ENCODE measurements around the gene MED12L.
"Not testable (repeated sequence)": the region's sequence is repeated elsewhere in the genome, so short reads cannot be mapped to it uniquely, and the experiment has no call there.

MED12L gene

DNA sequence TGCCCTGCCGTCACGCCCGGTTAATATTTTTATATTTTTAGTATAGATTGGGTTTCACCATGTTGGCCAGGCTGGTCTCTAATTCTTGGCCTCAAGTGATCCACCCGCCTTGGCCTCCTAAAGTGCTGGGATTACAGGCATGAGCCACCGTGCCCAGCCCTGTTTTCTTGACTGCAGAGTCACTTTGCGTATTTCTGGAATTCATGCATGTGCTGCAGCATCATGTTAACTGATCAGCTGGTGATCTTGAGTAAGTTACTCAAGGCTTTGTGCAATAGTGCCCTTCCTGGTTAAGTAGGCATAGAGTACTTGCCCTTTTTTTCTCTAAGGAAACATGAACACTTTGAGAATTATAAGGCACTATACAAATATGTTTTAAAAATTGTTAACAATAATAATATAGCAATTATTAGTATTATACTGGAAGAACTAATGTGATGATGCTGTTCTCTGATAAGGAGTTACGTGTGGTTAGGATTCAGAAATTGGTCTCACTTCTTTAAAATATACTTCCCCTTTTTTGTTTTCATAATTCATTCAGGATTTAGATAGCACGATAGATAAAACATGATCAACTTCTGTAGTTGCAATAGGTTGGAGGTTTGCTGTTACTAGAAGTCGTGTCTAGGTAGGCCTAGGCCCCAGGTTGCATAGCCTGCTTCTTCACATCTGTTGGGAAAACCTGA, 83.9 kb downstream of the MED12L start:
- no peak overlapping the region for H2AFZ ChIP-seq (ENCODE audit: low read length)
- H3F3A ChIP-seq (ENCODE audit: insufficient read depth, low read length), result peaks cover 6% of the 10 kb centered on the region; the same call in 1 of the 2 replicates
- no peaks in the 10 kb centered on the region for H3K79me2 ChIP-seq (ENCODE audit: low read length)
- no peaks in the 10 kb centered on the region for H3K9me2 ChIP-seq (replicated peaks; ENCODE audit: insufficient read depth, low read length)
- no peak overlapping the region for H3K27ac ChIP-seq (ENCODE audit: low read length)
- H3K4me3 ChIP-seq (ENCODE audit: low read length), result no peak overlapping the region
- H3K4me2 ChIP-seq (ENCODE audit: low read depth, low read length), result no peak overlapping the region
- H4K20me1 ChIP-seq (ENCODE audit: insufficient read depth, low read length), result no peaks in the 10 kb centered on the region
- H3K9ac ChIP-seq (ENCODE audit: low read length), result no peak overlapping the region
- H3K36me3 ChIP-seq (replicated peaks; ENCODE audit: insufficient read depth, low read length), result no peaks in the 10 kb centered on the region
- no peaks in the 10 kb centered on the region for H3K9me3 ChIP-seq (replicated peaks; ENCODE audit: insufficient read depth, low read length)
- no peak for DNase-seq
- no peak for TF ChIP-seq EZH2 (optimal IDR thresholded peaks at IDR 0.05; ENCODE audit: low read depth, low read length)
- TF ChIP-seq EZH2phosphoT487 (IDR thresholded peaks at IDR 0.05; ENCODE audit: low read length), result no peak
- H3K4me1 ChIP-seq (ENCODE audit: low read length), result peaks cover 23% of the 10 kb centered on the region
- H3K27me3 ChIP-seq (replicated peaks; ENCODE audit: insufficient read depth, low read length), result no peaks in the 10 kb centered on the region

- H4K20me1 ChIP-seq (ENCODE audit: insufficient read depth, low read length); H3F3A ChIP-seq (ENCODE audit: insufficient read depth, low read length); H3K9me2 ChIP-seq (replicated peaks; ENCODE audit: insufficient read depth, low read length); H3K36me3 ChIP-seq (replicated peaks; ENCODE audit: insufficient read depth, low read length); H2AFZ ChIP-seq (ENCODE audit: low read length); H3K9me3 ChIP-seq (replicated peaks; ENCODE audit: insufficient read depth, low read length); H3K79me2 ChIP-seq (ENCODE audit: low read length); H3K4me2 ChIP-seq (ENCODE audit: low read depth, low read length); H3K9ac ChIP-seq (ENCODE audit: low read length); H3K27me3 ChIP-seq (replicated peaks; ENCODE audit: insufficient read depth, low read length); H3K27ac ChIP-seq (ENCODE audit: low read length); H3K4me3 ChIP-seq (ENCODE audit: low read length): not testable (repeated sequence)
- peak; percentile 14 for DNase-seq
- H3K4me1 ChIP-seq (ENCODE audit: low read length), result peaks cover 23% of the 10 kb centered on the region
These were observed 84.7 kb downstream of the MED12L start for GRCh38 chr3:151169948-151170679.

GRCh38 chr3:151171145-151171757, 85.8 kb downstream of the MED12L start:
- Histone ChIP-seq H3K9ac (ENCODE audit: low read length) (no peak overlapping the region), H3K4me3 (ENCODE audit: low read length) (no peak overlapping the region), H3K36me3 (replicated peaks; ENCODE audit: insufficient read depth, low read length) (no peaks in the 10 kb centered on the region), H3K27ac (ENCODE audit: low read length) (no peak overlapping the region), H3K9me2 (replicated peaks; ENCODE audit: insufficient read depth, low read length) (no peaks in the 10 kb centered on the region), H3K27me3 (replicated peaks; ENCODE audit: insufficient read depth, low read length) (no peaks in the 10 kb centered on the region), H3K4me1 (ENCODE audit: low read length) (peaks cover 23% of the 10 kb centered on the region), H3K4me2 (ENCODE audit: low read depth, low read length) (0 out of 2 replicates have a peak overlapping the region, but pooled peaks have one; percentile 6), H3F3A (ENCODE audit: insufficient read depth, low read length) (peaks cover 6% of the 10 kb centered on the region; the same call in 1 of the 2 replicates), H2AFZ (ENCODE audit: low read length) (no peak overlapping the region), H4K20me1 (ENCODE audit: insufficient read depth, low read length) (no peaks in the 10 kb centered on the region), H3K79me2 (ENCODE audit: low read length) (no peaks in the 10 kb centered on the region), H3K9me3 (replicated peaks; ENCODE audit: insufficient read depth, low read length) (no peaks in the 10 kb centered on the region)
- TF ChIP-seq EZH2phosphoT487 (IDR thresholded peaks at IDR 0.05; ENCODE audit: low read length), result no peak
- no peak for TF ChIP-seq EZH2 (optimal IDR thresholded peaks at IDR 0.05; ENCODE audit: low read depth, low read length)
- no peak for TF ChIP-seq CTCF (IDR thresholded peaks at IDR 0.05; ENCODE audit: low read length)
- peak; percentile 52 for DNase-seq

DNA sequence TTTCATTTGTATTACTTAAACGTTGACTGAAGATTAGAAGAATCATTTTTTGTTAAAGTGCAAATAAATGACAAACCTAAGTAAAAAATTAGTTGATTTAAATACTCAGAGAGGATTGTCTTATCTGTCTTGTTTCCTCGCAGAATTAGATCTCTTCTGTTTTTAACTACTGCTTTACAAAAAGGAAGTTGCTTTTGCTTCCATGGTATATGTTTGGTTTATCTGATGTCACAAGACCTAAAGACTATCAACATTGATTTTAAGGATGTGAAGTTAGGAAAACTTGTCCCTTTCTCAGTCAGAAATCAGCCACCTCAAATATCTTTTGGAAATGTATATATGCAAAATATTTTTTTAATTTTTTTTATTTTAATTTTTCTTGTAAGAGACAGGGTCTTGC, 88.9 kb downstream of the MED12L start:
- no peak overlapping the region for H3K27ac ChIP-seq (ENCODE audit: low read length)
- DNase-seq, result no peak
- H3K4me1 ChIP-seq (ENCODE audit: low read length), result peaks cover 22% of the 10 kb centered on the region
- no peaks in the 10 kb centered on the region for H3K36me3 ChIP-seq (replicated peaks; ENCODE audit: insufficient read depth, low read length)
- no peaks in the 10 kb centered on the region for H4K20me1 ChIP-seq (ENCODE audit: insufficient read depth, low read length)
- H3K79me2 ChIP-seq (ENCODE audit: low read length), result no peaks in the 10 kb centered on the region
- H3K9me2 ChIP-seq (replicated peaks; ENCODE audit: insufficient read depth, low read length), result no peaks in the 10 kb centered on the region
- H3K27me3 ChIP-seq (replicated peaks; ENCODE audit: insufficient read depth, low read length), result no peaks in the 10 kb centered on the region
- no peak overlapping the region for H2AFZ ChIP-seq (ENCODE audit: low read length)
- peaks cover 6% of the 10 kb centered on the region; the same call in 1 of the 2 replicates for H3F3A ChIP-seq (ENCODE audit: insufficient read depth, low read length)
- no peak overlapping the region for H3K4me3 ChIP-seq (ENCODE audit: low read length)
- H3K9me3 ChIP-seq (replicated peaks; ENCODE audit: insufficient read depth, low read length), result no peaks in the 10 kb centered on the region
- no peak overlapping the region for H3K4me2 ChIP-seq (ENCODE audit: low read depth, low read length)
- TF ChIP-seq CTCF (IDR thresholded peaks at IDR 0.05; ENCODE audit: low read length) (no peak), EZH2 (optimal IDR thresholded peaks at IDR 0.05; ENCODE audit: low read depth, low read length) (no peak), EZH2phosphoT487 (IDR thresholded peaks at IDR 0.05; ENCODE audit: low read length) (no peak)
- no peak overlapping the region for H3K9ac ChIP-seq (ENCODE audit: low read length)
